K562 (cell line): ENCODE results near the gene KCND3. TPM values are rescaled to one million over a fixed set of nuclear protein-coding genes. Genes with fewer than 3 reads are reported as not detected.
A peak's percentile ranks its signal among the peaks of the same experiment; 100 is the strongest.

Source experiments
- KLF1 ChIP-seq: fragments of 450-650 bp; IDR thresholded peaks from 2 replicates; pipeline ENCODE4 v1.6.1; 2016; ENCODE audit warnings: missing genetic modification characterization, missing compliant biosample characterization
- MED1 ChIP-seq: sonication (generic); formaldehyde crosslinking; IDR thresholded peaks from 2 replicates; pipeline ENCODE4 v1.8.1; 2023; ENCODE audit warnings: missing genetic modification reagents, borderline replicate concordance
- MYBL2 ChIP-seq, 2 experiments: fragments of 450-650 bp in 1 of 2; sonication (generic) in 1 of 2; formaldehyde crosslinking in 1 of 2; IDR thresholded peaks; 2 replicates each; pipeline versions ENCODE4 v1.6.1 to v1.8.1; 2017 to 2022; ENCODE audit warnings: borderline replicate concordance in 1 of 2, inconsistent platforms in 1 of 2, low read depth in 1 of 2, mild to moderate bottlenecking in 1 of 2, missing genetic modification reagents in 1 of 2, moderate library complexity in 1 of 2
- MYC ChIP-seq, 2 experiments: fragments of 250-450 bp in 1 of 2; sonication (Bioruptor Pico) in 1 of 2; IDR thresholded peaks; 2 replicates each; pipeline versions ENCODE4 v1.5.1 to v1.6.1; 2012 to 2021; ENCODE audit warnings: low read depth in 2 of 2, borderline replicate concordance in 1 of 2, improper control_type of control experiment in 1 of 2, low read length in 1 of 2, mild to moderate bottlenecking in 1 of 2, moderate library complexity in 1 of 2
- OTX1 ChIP-seq: fragments of 450-650 bp; formaldehyde crosslinking; IDR thresholded peaks from 2 replicates; pipeline ENCODE4 v1.4.0; 2022; ENCODE audit warnings: mild to moderate bottlenecking
- PREB ChIP-seq: sonication (generic); formaldehyde crosslinking; IDR thresholded peaks from 2 replicates; pipeline ENCODE4 v1.8.1; 2023; ENCODE audit warnings: mild to moderate bottlenecking, missing genetic modification reagents
- SFPQ ChIP-seq: fragments of 200-400 bp; formaldehyde crosslinking; IDR thresholded peaks from 2 replicates; pipeline ENCODE4 v1.6.1; 2017; ENCODE audit warnings: mild to moderate bottlenecking, low read depth, low read length, moderate library complexity
- TEAD1 ChIP-seq, 2 experiments: fragments of 450-650 bp in 1 of 2; sonication (generic) in 1 of 2; formaldehyde crosslinking; IDR thresholded peaks; 2 replicates each; pipeline versions ENCODE4 v1.4.0 to v1.8.0; 2020 to 2022; ENCODE audit warnings: mild to moderate bottlenecking in 2 of 2, missing genetic modification reagents in 1 of 2
- ZBED1 ChIP-seq: IDR thresholded peaks from 2 replicates; pipeline ENCODE4 v1.6.1; 2014
- ZNF589 ChIP-seq: fragments of 200-800 bp; sonication (Bioruptor generic); IDR thresholded peaks from 2 replicates; pipeline ENCODE4 v1.6.1; 2016; ENCODE audit warnings: low read depth, missing genetic modification characterization, missing compliant biosample characterization
- ZNF609 ChIP-seq: sonication (generic); formaldehyde crosslinking; IDR thresholded peaks from 2 replicates; pipeline ENCODE4 v1.8.1; 2023; ENCODE audit warnings: missing genetic modification reagents, mild to moderate bottlenecking, borderline replicate concordance
- ZNF79 ChIP-seq: fragments of 250-450 bp; sonication (Bioruptor Pico); IDR thresholded peaks from 2 replicates; pipeline ENCODE4 v1.4.0; 2020; ENCODE audit warnings: low read depth, mild to moderate bottlenecking, moderate library complexity
- ZZZ3 ChIP-seq: fragments of 450-650 bp; IDR thresholded peaks from 2 replicates; pipeline ENCODE4 v1.6.1; 2016; ENCODE audit warnings: antibody characterized with exemption, mild to moderate bottlenecking, moderate library complexity
- polyA plus RNA-seq, 8 experiments: library from polyadenylated mRNA; depleted of rRNA in 4 of 8; stranded (reverse) in 5 of 8; unstranded in 3 of 8; fragments of >200 nt; fragmentation: Nextera tagmentation in 2 of 8; fragmentation: Illumina TruSeq in 1 of 8; extraction: Ambion mirVana in 2 of 8; extraction: Trizol in 1 of 8; gene quantifications; 2 replicates each; pipeline versions ENCODE4 v1.2.1 to v1.2.3, GENCODE V29; 2011 to 2014; ENCODE audit warnings: inconsistent platforms in 1 of 8, missing spikeins in 1 of 8
- total RNA-seq, 7 experiments: library from RNA; depleted of rRNA in 6 of 7; stranded (reverse); fragments of >200 nt in 6 of 7; fragmentation: Illumina TruSeq in 2 of 7; extraction: Trizol in 2 of 7; gene quantifications; 2 replicates each; pipeline versions ENCODE4 v1.2.1 to v1.2.3, GENCODE V29; 2011 to 2021; ENCODE audit warnings: low replicate concordance in 1 of 7
- TF ChIP-seq, protein P1 (sequence below): fragments of 250-450 bp; sonication (Bioruptor Pico); IDR thresholded peaks from 2 replicates; pipeline ENCODE4 v1.8.0; 2022; ENCODE audit warnings: moderate library complexity, mild to moderate bottlenecking, inconsistent platforms

Gene KCND3
- total and polyA plus RNA-seq, 9 of the 15 experiments (the other 6 are each of a cell fraction or from before 2014, with no cell fraction given), result not detected

GRCh38 chr1:111755331-111756123 is 233.9 kb downstream of the KCND3 start, which contains the start of gene DDX20 (continued):
- TF ChIP-seq ZNF609 (no peak), ZNF79 (CRISPR knock-in tag) (no peak), TEAD1 (CRISPR knock-in tag; IDR thresholded peaks at IDR 0.05) (peak in 1 of 2 experiments; percentile 34; a peak in 2 of 4 replicates), ZBED1 (peak; percentile 81; the same call in 1 of the 2 replicates), PREB (peak; percentile 95; the same call in 1 of the 2 replicates), ZZZ3 (0 out of 2 replicates have a peak, but pooled peaks have one; percentile 83), MYC (IDR thresholded peaks at IDR 0.05; ENCODE audit: low read depth, low read length) (peak; percentile 91), MYC (CRISPR knock-in tag; IDR thresholded peaks at IDR 0.05; ENCODE audit: borderline replicate concordance, low read depth) (no peak; the same call in 1 of the 2 replicates), MED1 (CRISPR knock-in tag) (no peak), MYBL2 (IDR thresholded peaks at IDR 0.05; ENCODE audit: low read depth) (no peak), MYBL2 (CRISPR knock-in tag; IDR thresholded peaks at IDR 0.05; ENCODE audit: borderline replicate concordance) (0 out of 2 replicates have a peak, but pooled peaks have one; percentile 45), SFPQ (no peak), ZNF589 (CRISPR knock-in tag) (0 out of 2 replicates have a peak, but pooled peaks have one; percentile 74), OTX1 (CRISPR knock-in tag) (peak; percentile 73; the same call in 1 of the 2 replicates), KLF1 (peak; percentile 93)
- TF ChIP-seq, protein P1, sequence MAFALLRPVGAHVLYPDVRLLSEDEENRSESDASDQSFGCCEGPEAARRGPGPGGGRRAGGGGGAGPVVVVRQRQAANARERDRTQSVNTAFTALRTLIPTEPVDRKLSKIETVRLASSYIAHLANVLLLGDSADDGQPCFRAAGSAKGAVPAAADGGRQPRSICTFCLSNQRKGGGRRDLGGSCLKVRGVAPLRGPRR (CRISPR knock-in tag), result no peak
